H1 (cell line): ENCODE results near the gene ACAD10. TPM values are rescaled to one million over a fixed set of nuclear protein-coding genes. Genes with fewer than 3 reads are reported as not detected.

Source experiments
- CTCF ChIA-PET: fragments of 300-600 bp; sonication (Branson Sonifier 250); formaldehyde crosslinking; loops from one replicate; lab custom pipeline; 2021; ENCODE audit not compliant: partially characterized antibody; lab: Charles Lee
- POLR2A ChIA-PET: fragments of 300-600 bp; sonication (Branson Sonifier 250); formaldehyde crosslinking; loops from one replicate; lab custom pipeline; 2021; ENCODE audit warnings: inconsistent platforms; ENCODE audit not compliant: partially characterized antibody; lab: Charles Lee
- DNase-seq, 2 experiments: peaks; one replicate each; pipeline versions ENCODE4 v3.0.0 to v3.0.0-alpha.2; 2010 to 2022; ENCODE audit warnings: low spot score in 2 of 2, low read depth in 1 of 2, mixed read lengths in 1 of 2
- FAIRE-seq: peaks from 2 replicates; lab custom pipeline; 2011; peaks lifted over from hg19 to GRCh38; lab: Jason Lieb, UNC
- H2AFZ ChIP-seq: 2 replicates; pipeline ENCODE4 v1.8.1; 2012; ENCODE audit warnings: low read length, inconsistent platforms
- H2AK5ac ChIP-seq: 2 replicates; pipeline ENCODE4 v1.6.1; 2013; ENCODE audit warnings: low read depth, low read length
- H2BK120ac ChIP-seq: replicated peaks from 2 replicates; pipeline ENCODE3; 2013; ENCODE audit warnings: low read depth, low read length, inconsistent platforms
- H2BK12ac ChIP-seq: 2 replicates; pipeline ENCODE4 v1.6.1; 2013; ENCODE audit warnings: low read depth, low read length
- H2BK15ac ChIP-seq: 2 replicates; pipeline ENCODE4 v1.6.1; 2013; ENCODE audit warnings: low read length
- H2BK20ac ChIP-seq: 2 replicates; pipeline ENCODE4 v1.6.1; 2013; ENCODE audit warnings: low read length
- H2BK5ac ChIP-seq: 2 replicates; pipeline ENCODE4 v1.6.1; 2013; ENCODE audit warnings: low read depth, low read length
- H3K14ac ChIP-seq: 2 replicates; pipeline ENCODE4 v1.6.1; 2013; ENCODE audit warnings: inconsistent platforms; ENCODE audit not compliant: insufficient read length
- H3K18ac ChIP-seq: 2 replicates; pipeline ENCODE4 v1.6.1; 2013; ENCODE audit warnings: low read length; ENCODE audit errors: extremely low read depth
- H3K23ac ChIP-seq: 2 replicates; pipeline ENCODE4 v1.6.1; 2013; ENCODE audit warnings: inconsistent platforms; ENCODE audit not compliant: insufficient read length
- H3K23me2 ChIP-seq: 2 replicates; pipeline ENCODE4 v1.6.1; 2013; ENCODE audit warnings: low read depth, low read length
- H3K27ac ChIP-seq: 2 replicates; pipeline ENCODE4 v1.6.1; 2011; ENCODE audit warnings: low read depth, low read length, inconsistent platforms
- H3K27me3 ChIP-seq, 4 experiments: replicated peaks in 1 of 4; 1 replicate in 1 of 4; 2 replicates in 3 of 4; pipeline versions ENCODE4 v1.6.1 to v1.8.1; 2011 to 2013; ENCODE audit warnings: low read length in 3 of 4, mild to moderate bottlenecking in 3 of 4, inconsistent platforms in 2 of 4, mixed read lengths in 2 of 4, moderate library complexity in 1 of 4; ENCODE audit not compliant: control insufficient read depth in 3 of 4, insufficient read depth in 3 of 4; ENCODE audit errors: extremely low read depth in 1 of 4
- H3K36me3 ChIP-seq, 4 experiments: 2 replicates each; pipeline versions ENCODE4 v1.6.1 to v1.8.1; 2011 to 2013; ENCODE audit warnings: mild to moderate bottlenecking in 4 of 4, low read length in 3 of 4, moderate library complexity in 2 of 4, control low read depth in 1 of 4, inconsistent platforms in 1 of 4; ENCODE audit not compliant: insufficient read depth in 4 of 4, control insufficient read depth in 2 of 4
- H3K4ac ChIP-seq: replicated peaks from 2 replicates; pipeline ENCODE3; 2013; ENCODE audit warnings: low read length, low read depth, mixed read lengths, inconsistent platforms; ENCODE audit not compliant: insufficient read length
- H3K4me1 ChIP-seq, 4 experiments: replicated peaks in 1 of 4; 1 replicate in 1 of 4; 2 replicates in 3 of 4; pipeline versions ENCODE4 v1.6.1 to v1.8.1; 2011 to 2013; ENCODE audit warnings: low read length in 3 of 4, inconsistent platforms in 2 of 4, mixed read lengths in 1 of 4; ENCODE audit not compliant: insufficient read depth in 4 of 4, control insufficient read depth in 3 of 4
- H3K4me2 ChIP-seq, 2 experiments: 2 replicates each; pipeline versions ENCODE4 v1.6.1 to v1.8.1; 2011 to 2013; ENCODE audit warnings: low read depth in 2 of 2, low read length in 2 of 2, control low read depth in 1 of 2, inconsistent platforms in 1 of 2, mild to moderate bottlenecking in 1 of 2; ENCODE audit not compliant: insufficient read depth in 1 of 2
- H3K4me3 ChIP-seq, 4 experiments: fragments of 200-600, 300-600 bp in 1 of 4; sonication (generic), shearing (Covaris generic), sonication (Bioruptor Twin) in 1 of 4; 2 replicates each; pipeline versions ENCODE4 v1.5.1 to v1.8.1; 2011 to 2016; ENCODE audit warnings: low read length in 4 of 4, low read depth in 3 of 4, control low read depth in 2 of 4, inconsistent platforms in 2 of 4, mild to moderate bottlenecking in 2 of 4, mixed read lengths in 1 of 4, moderate library complexity in 1 of 4; ENCODE audit not compliant: insufficient read depth in 2 of 4; ENCODE audit errors: extremely low read depth in 1 of 4
- H3K56ac ChIP-seq: replicated peaks from 2 replicates; pipeline ENCODE3; 2013; ENCODE audit warnings: low read depth, mild to moderate bottlenecking, mixed read lengths, low read length, inconsistent platforms; ENCODE audit not compliant: insufficient read length
- H3K79me1 ChIP-seq: 2 replicates; pipeline ENCODE4 v1.6.1; 2013; ENCODE audit warnings: low read depth, low read length, control low read depth
- H3K79me2 ChIP-seq, 2 experiments: 2 replicates each; pipeline versions ENCODE4 v1.6.1 to v1.8.1; 2012 to 2013; ENCODE audit warnings: low read length in 2 of 2, mild to moderate bottlenecking in 2 of 2, inconsistent platforms in 1 of 2; ENCODE audit not compliant: insufficient read depth in 2 of 2, control insufficient read depth in 1 of 2
- H3K9ac ChIP-seq, 4 experiments: replicated peaks in 1 of 4; 1 replicate in 1 of 4; 2 replicates in 3 of 4; pipeline versions ENCODE4 v1.6.1 to v1.8.1; 2011 to 2013; ENCODE audit warnings: low read depth in 3 of 4, low read length in 3 of 4, control low read depth in 2 of 4, mild to moderate bottlenecking in 2 of 4, moderate library complexity in 2 of 4, inconsistent platforms in 1 of 4; ENCODE audit errors: extremely low read depth in 1 of 4
- H3K9me3 ChIP-seq, 2 experiments: 2 replicates each; pipeline versions ENCODE4 v1.6.1 to v1.8.1; 2012 to 2013; ENCODE audit warnings: mild to moderate bottlenecking in 2 of 2, moderate library complexity in 2 of 2, control low read depth in 1 of 2, inconsistent platforms in 1 of 2, low read depth in 1 of 2, low read length in 1 of 2, mixed read lengths in 1 of 2; ENCODE audit not compliant: insufficient read depth in 2 of 2
- H4K20me1 ChIP-seq, 2 experiments: replicated peaks in 1 of 2; 2 replicates each; pipeline versions ENCODE3 to v1.8.1; 2011 to 2013; ENCODE audit warnings: inconsistent platforms in 2 of 2, low read length in 2 of 2, mild to moderate bottlenecking in 1 of 2; ENCODE audit not compliant: insufficient read depth in 2 of 2, control insufficient read depth in 1 of 2
- H4K5ac ChIP-seq: 2 replicates; pipeline ENCODE4 v1.6.1; 2013; ENCODE audit warnings: low read length, low read depth, mixed read lengths, inconsistent platforms; ENCODE audit not compliant: insufficient read length
- H4K8ac ChIP-seq: 2 replicates; pipeline ENCODE4 v1.8.0; 2013; ENCODE audit warnings: mild to moderate bottlenecking, moderate library complexity, low read length, inconsistent platforms; ENCODE audit not compliant: insufficient read depth; ENCODE audit errors: extremely low read depth
- H4K91ac ChIP-seq: replicated peaks from 2 replicates; pipeline ENCODE3; 2013; ENCODE audit warnings: low read length, mixed read lengths, inconsistent platforms; ENCODE audit not compliant: insufficient read length
- SIX5 ChIP-seq: IDR thresholded peaks from 2 replicates; pipeline ENCODE4 v1.6.1; 2011; ENCODE audit warnings: mild to moderate bottlenecking, low read depth, low read length
- WGBS, 2 experiments: shearing (Covaris generic) in 1 of 2; methylation state at CpG; one replicate each; pipeline versions ENCODE4 v1.1.6 to v1.1.7; 2013 to 2015; ENCODE audit warnings: low lambda C conversion rate in 2 of 2, mixed read lengths in 2 of 2, inconsistent platforms in 1 of 2, low coverage in 1 of 2, missing lambda C conversion rate in 1 of 2; ENCODE audit not compliant: insufficient replicate concordance in 2 of 2, insufficient coverage in 1 of 2, insufficient read length in 1 of 2; ENCODE audit errors: extremely low coverage in 1 of 2, missing lambda C conversion rate in 1 of 2; 5-methylcytosine and 5-hydroxymethylcytosine counted together
- polyA plus RNA-seq, 7 experiments: library from polyadenylated mRNA; depleted of rRNA in 3 of 7; stranded (reverse) in 5 of 7; unstranded in 2 of 7; fragments of >200 nt in 5 of 7; fragments of 200-250 nt in 2 of 7; gene quantifications; 1 replicate in 5 of 7; 2 replicates in 1 of 7; 4 replicates in 1 of 7; pipeline versions ENCODE4 v1.2.1 to v1.2.3, GENCODE V29; 2011 to 2013; ENCODE audit warnings: missing spikeins in 2 of 7, mixed read lengths in 2 of 7
- total RNA-seq: library from RNA; stranded (reverse); fragmentation: NEBNext Ultra II Directional; extraction: Animal tissue kit (Norgen Biotek cat#: 25700); gene quantifications from 2 replicates; pipeline ENCODE4 v1.2.1, GENCODE V29; 2021

The ACAD10 gene
- total and polyA plus RNA-seq, 2 of the 8 experiments (the other 6 are each of a cell fraction or from before 2014, with no cell fraction given), result 17.3 to 23.3 TPM

DNA sequence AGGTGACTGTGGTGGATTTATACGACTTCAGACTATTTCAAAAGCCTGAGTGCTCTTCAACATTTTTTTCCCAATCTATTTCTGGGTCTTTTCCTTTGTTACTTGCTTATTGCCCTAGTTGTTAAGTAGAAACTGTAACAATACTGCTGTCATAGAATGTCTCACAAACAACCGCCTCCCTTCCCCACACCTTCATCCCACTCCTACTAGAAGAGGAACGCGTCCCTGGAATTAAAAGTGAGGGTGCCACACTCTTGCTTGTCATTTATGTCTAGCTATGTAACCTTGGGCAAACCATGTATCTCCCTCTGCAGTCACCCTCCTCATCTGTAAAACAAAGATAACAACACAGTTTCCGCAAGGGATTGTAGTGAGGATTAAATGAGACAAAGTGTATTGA lies 8.7 kb upstream of the ACAD10 start:
- Histone ChIP-seq H3K18ac (no peak overlapping the region), H3K9me3 (no peaks in the 10 kb centered on the region), H2BK12ac (no peak overlapping the region), H3K4me1 (no peaks in the 10 kb centered on the region), H3K79me1 (no peaks in the 10 kb centered on the region), H3K9ac (no peak overlapping the region), H2BK120ac (no peak overlapping the region), H3K36me3 (peaks cover 9 to 71% (median 35%) of the 10 kb centered on the region in 4 experiments), H3K27ac (no peak overlapping the region), H4K20me1 (peaks cover 0 to 3% of the 10 kb centered on the region in 2 experiments), H3K23me2 (no peaks in the 10 kb centered on the region), H3K4me2 (no peak overlapping the region), H2AK5ac (no peak overlapping the region), H3K14ac (no peak overlapping the region), H3K23ac (no peak overlapping the region), H3K4me3 (no peak overlapping the region), H2BK5ac (no peak overlapping the region), H3K4ac (no peak overlapping the region), H2AFZ (no peak overlapping the region), H3K56ac (no peak overlapping the region), H4K5ac (no peak overlapping the region), H4K8ac (no peak overlapping the region), H2BK20ac (no peak overlapping the region), H2BK15ac (no peak overlapping the region), H3K79me2 (no peaks in the 10 kb centered on the region), H4K91ac (no peak overlapping the region), H3K27me3 (no peaks in the 10 kb centered on the region)
- POLR2A ChIA-PET, result no interaction called here
- no peak for TF ChIP-seq SIX5
- CTCF ChIA-PET, result no interaction called here
- no peak for FAIRE-seq
- no peak for DNase-seq
- 95% methylated on average over 5 of the region's 5 CpGs; no CpG with 5 or more reads in 1 of the 2 experiments for WGBS, 2 experiments
